Measurements from ENCODE around the gene PATJ.

Gene PATJ

GRCh38 chr1:62090016-62090415 is 347.7 kb downstream of the PATJ start:
- DNase-seq (ENCODE audit: low read depth in 2 of 2): no peak

DNA sequence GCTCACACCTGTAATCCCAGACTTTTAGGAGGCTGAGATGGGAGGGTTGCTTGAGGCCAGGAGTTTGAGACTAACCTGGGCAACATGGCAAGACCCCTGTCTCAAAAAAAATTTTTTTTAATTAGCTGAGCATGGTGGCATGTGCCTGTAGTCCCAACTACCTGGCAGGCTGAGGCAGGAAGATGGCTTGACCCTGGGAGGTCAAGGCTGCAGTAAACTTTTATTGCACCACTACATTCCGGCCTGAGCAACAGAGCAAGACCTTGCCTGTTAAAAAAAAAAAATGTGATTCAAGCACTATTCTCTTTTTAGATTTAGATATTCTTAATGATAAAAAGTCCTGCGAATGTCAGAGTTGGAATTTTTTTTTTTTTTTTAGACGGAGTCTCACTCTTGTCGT is 349.8 kb downstream of the PATJ start:
- no peak for DNase-seq (ENCODE audit: low read depth in 2 of 2)

- DNase-seq (ENCODE audit: low read depth in 2 of 2): no peak
Measured at GRCh38 chr1:62093261-62093660, 351.0 kb downstream of the PATJ start.

DNA sequence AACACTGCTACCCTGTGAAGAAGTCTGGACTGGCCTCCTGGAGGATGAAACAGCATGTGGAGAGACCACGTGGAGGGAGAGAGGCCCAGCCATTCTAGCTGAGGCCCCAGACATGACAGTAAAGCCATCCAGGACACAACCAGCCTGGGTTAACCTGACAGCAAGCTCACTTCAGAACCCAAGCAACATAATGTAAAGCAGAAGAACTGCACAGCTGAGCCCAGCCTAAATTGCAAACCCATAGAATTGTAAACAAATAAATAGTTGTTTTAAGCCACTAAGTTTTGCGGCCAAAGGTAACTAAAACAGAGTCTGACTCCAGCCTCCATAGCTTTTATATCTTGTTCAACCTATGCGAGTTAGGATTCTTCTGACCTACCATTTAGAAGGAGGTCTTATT is 355.2 kb downstream of the PATJ start:
- no peak for DNase-seq (ENCODE audit: low read depth in 2 of 2)

GRCh38 chr1:62100442-62100841 is 358.2 kb downstream of the PATJ start:
- no peak for DNase-seq (ENCODE audit: low read depth in 2 of 2)

GRCh38 chr1:62103846-62104245 is 361.6 kb downstream of the PATJ start:
- no peak for DNase-seq (ENCODE audit: low read depth in 2 of 2)

GRCh38 chr1:62107923-62108322 is 365.6 kb downstream of the PATJ start:
- no peak for DNase-seq (ENCODE audit: low read depth in 2 of 2)

DNA sequence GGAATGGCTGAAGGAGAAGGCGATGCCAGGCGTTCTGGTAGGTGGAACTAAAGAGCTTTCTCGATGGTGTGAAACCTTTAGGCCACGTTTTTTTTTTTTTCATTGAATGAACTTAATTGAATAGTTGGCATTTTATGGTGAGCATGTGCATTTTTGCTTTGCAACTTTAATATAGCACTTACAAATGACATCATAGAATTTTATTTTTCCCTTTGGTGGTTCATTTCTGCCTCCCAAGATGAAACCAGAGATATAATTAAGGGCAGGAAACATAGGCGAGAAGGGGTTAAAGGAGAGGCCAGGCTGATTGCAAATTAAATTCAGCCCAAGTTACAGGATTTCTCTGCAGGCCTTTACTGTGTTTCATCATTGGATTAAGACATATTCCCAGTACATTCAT is 366.8 kb downstream of the PATJ start:
- no peak for DNase-seq (ENCODE audit: low read depth in 2 of 2)

- no peak for DNase-seq (ENCODE audit: low read depth in 2 of 2)
Measured at GRCh38 chr1:62110198-62110817, 368.0 kb downstream of the PATJ start.

DNA sequence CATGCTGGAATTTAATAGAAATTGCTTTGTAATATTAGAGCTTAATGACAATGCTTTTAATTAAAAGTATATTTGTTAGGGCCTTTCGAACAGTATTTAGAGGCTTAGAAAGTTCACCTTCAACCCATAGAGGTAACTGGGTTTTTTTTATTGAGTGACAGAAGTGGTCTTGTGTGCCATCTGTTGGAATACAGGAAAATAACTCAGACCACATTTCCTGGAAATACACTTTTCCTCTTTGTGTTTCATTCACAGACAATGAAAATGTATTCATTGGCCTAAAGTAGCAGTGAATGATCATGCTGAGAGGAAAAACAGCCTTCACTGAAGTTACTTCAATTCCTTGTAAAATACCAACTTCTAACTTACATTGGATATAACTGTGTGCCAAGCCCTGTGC is 368.8 kb downstream of the PATJ start:
- DNase-seq (ENCODE audit: low read depth in 2 of 2): no peak

DNA sequence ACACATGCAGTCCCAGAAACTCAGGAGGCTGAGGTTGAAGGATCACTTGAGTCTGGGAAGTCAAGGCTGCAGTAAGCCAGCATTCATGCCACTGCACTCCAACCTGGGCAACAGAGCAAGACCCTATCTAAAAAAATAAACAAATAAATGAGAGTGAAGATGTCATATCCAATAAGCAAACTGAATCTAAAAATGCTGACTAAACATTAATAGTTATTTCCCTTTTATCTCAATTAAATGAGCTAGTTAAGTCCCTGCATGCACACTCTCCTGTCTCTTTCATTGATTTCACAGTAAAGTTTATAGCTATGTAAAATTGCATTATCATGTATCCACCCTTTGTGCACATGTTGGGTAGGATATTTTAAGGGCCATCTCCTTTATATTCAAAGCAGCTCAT is 371.2 kb downstream of the PATJ start:
- no peak for DNase-seq (ENCODE audit: low read depth in 2 of 2)

- no peak for DNase-seq (ENCODE audit: low read depth in 2 of 2)
Measured at GRCh38 chr1:62117018-62117750, 374.9 kb downstream of the PATJ start.

GRCh38 chr1:62126579-62127290 is 384.5 kb downstream of the PATJ start:
- DNase-seq (ENCODE audit: low read depth in 2 of 2): no peak

DNA sequence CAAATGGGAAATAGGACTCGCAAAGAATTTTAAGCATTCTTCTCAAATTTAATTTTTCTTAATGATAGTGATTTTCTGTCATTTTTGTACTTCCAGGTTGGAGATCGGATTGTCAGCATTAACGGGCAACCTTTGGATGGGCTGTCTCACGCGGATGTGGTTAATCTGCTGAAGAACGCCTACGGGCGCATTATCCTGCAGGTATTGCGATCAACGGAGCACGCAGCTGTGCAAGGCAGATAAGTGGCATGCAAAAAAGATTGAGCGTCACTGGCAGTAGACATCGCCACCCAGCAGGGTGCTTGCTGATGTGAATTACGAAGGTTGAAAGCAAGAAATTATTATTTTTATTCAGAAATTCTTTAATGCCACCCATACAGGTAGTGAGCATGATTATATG is 386.5 kb downstream of the PATJ start:
- no peak for DNase-seq (ENCODE audit: low read depth in 2 of 2)

GRCh38 chr1:62131093-62131725 is 388.9 kb downstream of the PATJ start:
- no peak for DNase-seq (ENCODE audit: low read depth in 2 of 2)

DNA sequence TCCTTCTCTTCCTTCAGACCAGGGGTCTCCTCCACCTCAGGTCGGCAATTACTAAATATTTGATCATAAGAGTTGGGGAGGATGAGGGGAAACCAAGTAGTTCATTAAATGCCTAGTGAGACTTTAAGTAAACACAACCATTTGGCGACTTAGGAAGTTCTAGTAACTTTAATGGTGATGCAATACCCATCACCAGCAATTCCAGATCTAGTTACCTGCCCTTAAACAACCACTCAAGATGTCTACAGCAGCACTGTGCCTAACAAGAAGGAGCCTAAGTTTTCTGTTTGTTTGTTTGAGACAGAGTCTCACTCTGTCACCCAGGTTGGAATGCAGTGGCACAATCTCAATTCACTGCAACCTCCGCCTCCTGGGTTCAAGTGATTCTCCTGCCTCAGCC is 395.7 kb downstream of the PATJ start:
- DNase-seq (ENCODE audit: low read depth in 2 of 2): no peak

- DNase-seq (ENCODE audit: low read depth in 2 of 2): no peak
Measured at GRCh38 chr1:62139410-62139809, 397.1 kb downstream of the PATJ start.

- DNase-seq (ENCODE audit: low read depth in 2 of 2): no peak
Measured at GRCh38 chr1:62140666-62141065, 398.4 kb downstream of the PATJ start.

GRCh38 chr1:62142496-62142895 is 400.2 kb downstream of the PATJ start:
- DNase-seq (ENCODE audit: low read depth in 2 of 2): no peak

DNA sequence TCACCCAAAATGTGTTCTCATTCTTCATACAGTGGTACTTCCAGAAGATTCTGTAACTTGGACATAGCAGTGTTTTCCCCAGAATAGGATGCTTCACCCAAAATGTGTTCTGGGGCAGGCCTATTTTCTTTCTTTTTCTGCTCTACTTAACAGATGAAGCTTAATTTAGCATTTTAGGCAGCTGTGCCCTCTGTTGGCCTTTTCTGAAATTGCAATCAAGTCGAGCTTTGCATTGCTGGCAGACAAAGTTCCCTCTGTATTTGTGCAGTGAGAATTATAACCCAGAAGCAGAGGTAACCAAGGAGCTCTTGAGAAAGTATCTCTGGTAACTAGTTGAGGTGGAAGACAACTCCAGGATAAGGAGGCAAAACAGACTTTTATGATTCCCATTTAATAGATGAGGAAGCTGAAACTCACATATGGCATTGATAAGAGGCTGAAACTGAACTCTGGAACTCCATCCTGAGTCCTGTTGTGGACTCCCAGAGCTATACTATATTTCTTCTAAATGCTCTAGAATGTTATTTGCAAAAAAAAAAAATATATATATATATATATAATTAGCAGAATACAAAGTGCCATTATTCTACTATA is 402.1 kb downstream of the PATJ start:
- peak; percentile 6 to 8 for DNase-seq (ENCODE audit: low read depth in 2 of 2)

- no peak for DNase-seq (ENCODE audit: low read depth in 2 of 2)
Measured at GRCh38 chr1:62159940-62160348, 417.7 kb downstream of the PATJ start.

- DNase-seq (ENCODE audit: low read depth in 2 of 2): no peak
Measured at GRCh38 chr1:62161711-62162110, 419.4 kb downstream of the PATJ start.
